ENCODE data around the gene FKBP1A.

DNA sequence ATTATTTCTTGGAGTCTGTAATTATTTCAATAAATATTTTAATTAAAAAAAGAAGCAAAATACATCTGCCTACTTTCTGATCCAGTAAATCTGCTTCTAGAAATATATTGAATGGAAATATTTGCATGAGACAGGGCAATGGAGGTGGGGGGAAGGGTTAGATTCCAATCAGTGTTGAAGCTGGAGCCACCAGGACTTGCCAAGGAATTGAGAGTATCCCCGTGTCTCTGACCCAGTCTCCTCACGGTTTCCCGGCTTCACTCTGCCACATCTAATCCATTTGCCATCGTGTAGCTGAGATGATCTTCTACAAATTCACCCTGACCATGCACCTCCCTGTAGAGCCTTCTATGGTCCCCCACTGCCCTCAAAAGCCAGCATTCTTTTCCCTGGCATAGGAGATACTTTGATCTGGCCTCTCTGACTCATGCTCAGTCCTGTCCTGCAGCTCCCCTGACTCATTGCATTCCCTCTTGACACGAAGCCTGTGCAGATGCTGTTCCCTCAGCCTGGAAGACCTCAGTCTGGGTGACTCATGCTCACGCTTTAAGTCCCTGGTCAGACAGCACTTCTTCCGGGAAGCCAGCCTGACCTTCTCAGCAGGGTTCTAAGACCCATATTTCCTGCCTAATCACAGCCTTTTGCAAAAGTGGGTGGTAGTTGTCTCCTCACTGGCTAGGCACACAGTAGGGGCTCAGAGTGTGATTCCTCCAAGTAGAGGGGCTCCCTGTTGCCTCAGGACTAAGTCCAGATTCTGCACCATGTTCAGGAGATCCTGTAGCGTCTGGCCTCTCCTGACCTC is 23.0 kb upstream of the FKBP1A start:
- TF ChIP-seq, protein P1, sequence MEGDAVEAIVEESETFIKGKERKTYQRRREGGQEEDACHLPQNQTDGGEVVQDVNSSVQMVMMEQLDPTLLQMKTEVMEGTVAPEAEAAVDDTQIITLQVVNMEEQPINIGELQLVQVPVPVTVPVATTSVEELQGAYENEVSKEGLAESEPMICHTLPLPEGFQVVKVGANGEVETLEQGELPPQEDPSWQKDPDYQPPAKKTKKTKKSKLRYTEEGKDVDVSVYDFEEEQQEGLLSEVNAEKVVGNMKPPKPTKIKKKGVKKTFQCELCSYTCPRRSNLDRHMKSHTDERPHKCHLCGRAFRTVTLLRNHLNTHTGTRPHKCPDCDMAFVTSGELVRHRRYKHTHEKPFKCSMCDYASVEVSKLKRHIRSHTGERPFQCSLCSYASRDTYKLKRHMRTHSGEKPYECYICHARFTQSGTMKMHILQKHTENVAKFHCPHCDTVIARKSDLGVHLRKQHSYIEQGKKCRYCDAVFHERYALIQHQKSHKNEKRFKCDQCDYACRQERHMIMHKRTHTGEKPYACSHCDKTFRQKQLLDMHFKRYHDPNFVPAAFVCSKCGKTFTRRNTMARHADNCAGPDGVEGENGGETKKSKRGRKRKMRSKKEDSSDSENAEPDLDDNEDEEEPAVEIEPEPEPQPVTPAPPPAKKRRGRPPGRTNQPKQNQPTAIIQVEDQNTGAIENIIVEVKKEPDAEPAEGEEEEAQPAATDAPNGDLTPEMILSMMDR (IDR thresholded peaks at IDR 0.05), result no peak
- TF ChIP-seq POLR2AphosphoS5 (IDR thresholded peaks at IDR 0.05) (no peak), EP300 (IDR thresholded peaks at IDR 0.05) (no peak), POLR2A (IDR thresholded peaks at IDR 0.05) (no peak)

All from gastroesophageal sphincter (tissue), 3 donors.